Left cardiac atrium (tissue), 4 donors: Measurements from ENCODE around the gene CRISPLD2. TPM values are rescaled to one million over a fixed set of nuclear protein-coding genes. Genes with fewer than 3 reads are reported as not detected.

Experiments used
- ATAC-seq, 2 donors: fragments of 200-7000 bp; cut with Tn5 transposase; one replicate each; pipeline ENCODE4 v1.9.1; 2020; ENCODE audit warnings: mild to moderate bottlenecking in 2 of 2, moderate library complexity in 2 of 2
- DNase-seq: peaks from one replicate; pipeline ENCODE4 v3.0.0-alpha.2; 2020
- intact Hi-C, 2 donors: fragments of 100-400 bp; cut with DNase I; formaldehyde crosslinking; loops; one replicate each; pipeline versions ENCODE4 v1.14.1 to v1.15.1; 2022 to 2023
- total RNA-seq, 2 donors: library from RNA; stranded (reverse); fragmentation: NEBNext Ultra II Directional; extraction: Animal tissue kit (Norgen Biotek cat#: 25700); gene quantifications; one replicate each; pipeline ENCODE4 v1.2.1, GENCODE V29; 2021
- donor health status: DM: no; HTN: yes; CAD: no.
- donor health status: DM: no; HTN: yes; CAD: no; lungs with severe emphysema.
- donor health status: DM: yes; HTN: yes; CAD: no.
- donor health status: Dilated cardiomyopathy.

Gene CRISPLD2
- total RNA-seq, 2 donors from 2014 or later, result 36.1 to 58.3 TPM

DNA sequence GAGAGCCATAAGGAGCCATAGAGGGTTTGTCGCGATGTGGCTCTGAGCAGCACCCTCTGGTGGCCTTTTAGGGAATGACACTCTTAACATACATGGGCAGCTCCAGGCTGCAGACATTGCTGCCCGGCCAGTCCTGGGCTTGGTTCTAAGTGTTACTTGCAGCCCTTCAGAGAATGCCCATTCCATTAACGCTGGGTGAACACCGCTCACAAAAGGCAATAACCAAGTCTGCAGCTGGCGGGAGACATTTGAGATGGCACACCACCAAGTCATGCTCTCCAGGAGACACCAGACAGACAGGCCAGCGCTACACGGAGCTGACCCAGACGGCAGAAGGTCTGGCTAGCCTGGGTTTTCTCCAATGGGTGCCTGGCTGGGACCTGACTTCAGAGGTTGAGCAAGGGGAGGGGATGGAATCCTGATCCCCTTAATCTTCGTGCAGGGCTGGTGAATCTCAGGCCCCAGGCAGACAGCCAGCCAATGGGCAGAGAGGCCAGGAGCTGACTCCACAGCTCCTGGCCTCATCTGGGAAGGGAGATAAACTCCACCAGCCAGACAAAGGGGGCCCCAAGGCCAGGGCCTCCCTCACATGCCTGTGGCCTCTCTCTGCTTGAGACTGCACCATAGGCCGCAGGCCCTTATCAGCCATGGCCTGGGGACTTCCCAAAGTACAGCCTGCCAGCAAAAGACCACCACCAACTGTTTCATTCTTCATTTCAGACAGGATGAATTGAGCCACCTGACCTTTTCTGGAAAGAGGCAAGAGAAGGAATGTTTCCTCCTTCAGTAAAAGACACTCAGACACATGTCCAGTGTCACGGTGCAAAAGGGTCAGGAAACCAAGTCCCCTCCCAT, 132.8 kb downstream of the CRISPLD2 start:
- intact Hi-C loops, result loop anchor here in 1 of 2 donors (5.0 kb wide), 1 partner anchor 195 kb away; no protein-coding TSS in a partner anchor
- peak; percentile 90 to 92 for ATAC-seq

DNA sequence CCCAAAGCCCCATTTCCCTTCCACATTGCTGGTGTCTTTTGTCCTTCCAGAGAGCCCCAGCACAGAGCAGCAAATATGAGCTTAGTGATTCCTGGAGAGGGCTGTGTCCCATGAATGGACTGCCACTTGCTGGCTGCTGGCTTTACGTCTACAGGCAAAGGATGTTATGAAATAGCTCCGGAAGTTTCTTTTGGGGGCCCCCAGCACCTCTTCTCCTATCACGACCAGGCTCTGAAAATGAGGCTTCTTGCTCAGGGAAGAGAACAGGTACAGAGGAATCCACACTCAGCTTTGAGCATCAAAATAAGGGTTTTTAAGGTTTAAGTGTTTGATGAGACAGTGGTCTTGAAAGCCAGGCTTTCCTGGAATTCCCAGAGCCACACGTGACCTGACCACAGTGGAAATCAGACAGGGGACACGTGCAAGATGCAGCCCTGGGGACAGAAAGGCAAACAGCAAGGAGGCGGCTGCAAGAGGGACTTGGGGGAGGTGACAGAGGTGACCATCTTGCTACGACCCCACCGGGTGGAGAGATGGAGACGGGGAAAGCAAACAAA, 133.5 kb downstream of the CRISPLD2 start:
- DNase-seq (no peak), ATAC-seq (peak; percentile 2 to 28)
- intact Hi-C loops, result loop anchor here in 1 of 2 donors (5.0 kb wide), 1 partner anchor 196 kb away; no protein-coding TSS in a partner anchor

More for the DNA sequence above, 132.8 kb downstream of the CRISPLD2 start:
- DNase-seq, result peak; percentile 77

DNA sequence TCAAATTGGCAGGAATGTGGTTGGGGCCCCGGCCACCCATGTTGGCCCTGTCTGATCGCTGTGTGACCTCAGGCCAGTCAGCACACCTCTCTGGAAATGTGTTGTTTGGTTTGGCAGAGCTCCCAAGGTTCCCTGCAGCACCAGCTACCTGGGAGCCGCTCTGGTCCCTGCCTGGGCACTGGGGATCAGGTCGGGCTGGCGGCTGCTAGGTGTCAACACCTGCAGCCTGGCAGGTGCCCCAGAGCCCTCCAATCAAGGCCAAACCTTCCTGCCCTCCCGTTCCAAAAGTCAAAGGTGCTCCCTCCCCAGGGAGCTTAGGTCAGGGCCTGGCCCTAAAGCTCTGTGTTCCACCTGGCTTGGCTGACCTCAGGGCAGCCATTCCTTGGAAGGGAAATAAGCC, 135.6 kb downstream of the CRISPLD2 start:
- ATAC-seq, result no peak
- intact Hi-C loops, result loop anchor here in 1 of 2 donors (5.0 kb wide), 1 partner anchor 193 kb away; no protein-coding TSS in a partner anchor
- no peak for DNase-seq

DNA sequence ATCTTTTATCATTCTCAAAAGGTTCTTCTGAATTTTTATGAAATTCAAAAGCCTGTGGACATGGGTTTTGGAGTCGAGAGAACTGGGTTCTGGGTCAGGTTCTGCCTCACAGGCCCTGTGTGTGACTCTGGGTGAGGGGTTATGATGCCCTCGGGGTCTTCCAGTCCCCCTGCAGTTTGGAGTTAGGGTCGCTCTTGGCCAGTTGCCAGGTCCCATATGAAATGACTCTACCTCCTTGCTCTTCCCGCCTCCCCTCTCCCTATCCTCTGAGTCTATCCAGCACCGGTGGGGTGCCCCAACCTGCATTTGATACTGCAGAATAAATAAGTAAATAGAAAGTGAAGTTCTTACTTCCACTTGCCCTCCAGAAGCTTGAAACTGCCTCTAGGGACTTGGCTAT, 137.4 kb downstream of the CRISPLD2 start:
- no peak for ATAC-seq
- no peak for DNase-seq
- intact Hi-C loops, result loop anchor here in 1 of 2 donors (5.0 kb wide), 1 partner anchor 195 kb away; no protein-coding TSS in a partner anchor

DNA sequence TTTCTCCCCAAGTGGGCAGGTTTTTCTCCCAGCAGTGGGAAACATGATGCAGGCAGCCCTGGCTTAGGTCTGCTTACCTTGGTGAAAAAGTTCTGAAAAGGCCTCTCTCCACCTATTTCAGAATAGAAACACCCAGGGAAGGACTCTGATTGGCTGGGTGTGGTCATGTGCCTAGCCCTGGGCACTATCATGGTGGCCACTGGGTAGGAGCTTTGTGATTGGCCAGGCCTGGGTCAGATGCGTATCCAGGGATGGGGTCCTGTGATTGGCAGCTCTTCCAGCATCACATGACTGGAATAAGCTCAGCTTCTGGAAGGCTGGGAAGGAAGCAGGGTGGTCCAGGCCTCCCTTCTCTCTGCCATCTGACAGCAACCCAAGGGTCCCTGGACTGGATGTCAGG, 138.0 kb downstream of the CRISPLD2 start:
- no peak for ATAC-seq
- intact Hi-C loops, result loop anchor here in 1 of 2 donors (5.0 kb wide), 1 partner anchor 195 kb away; no protein-coding TSS in a partner anchor

More for the DNA sequence above, 138.0 kb downstream of the CRISPLD2 start:
- DNase-seq, result no peak

Other genes with a start within 250 kb of the CRISPLD2 start
- gene COTL1, start 201.9 kb upstream of the CRISPLD2 start, total RNA-seq, result 10 to 100 TPM; 37.3 to 43.9 TPM
- 10 to 100 TPM; 35.8 to 47.0 TPM for gene KLHL36, start 171.5 kb upstream of the CRISPLD2 start, total RNA-seq
- 10 to 100 TPM; 66.7 to 70.7 TPM for gene USP10, start 120.0 kb upstream of the CRISPLD2 start, total RNA-seq
- gene ZDHHC7, start 191.6 kb downstream of the CRISPLD2 start, total RNA-seq, result 10 to 100 TPM; 33.2 to 35.2 TPM
- 10 to 100 TPM in 1 of 2 donors, 1 to 10 TPM in 1; 9.2 to 10.4 TPM for gene KIAA0513, start 207.8 kb downstream of the CRISPLD2 start, total RNA-seq